ENCODE measurements around the gene IL13. TPM values are rescaled to one million over a fixed set of nuclear protein-coding genes. Genes with fewer than 3 reads are reported as not detected.

IL13 gene
- total RNA-seq, 1 donor from 2014 or later: 0.75 TPM

DNA sequence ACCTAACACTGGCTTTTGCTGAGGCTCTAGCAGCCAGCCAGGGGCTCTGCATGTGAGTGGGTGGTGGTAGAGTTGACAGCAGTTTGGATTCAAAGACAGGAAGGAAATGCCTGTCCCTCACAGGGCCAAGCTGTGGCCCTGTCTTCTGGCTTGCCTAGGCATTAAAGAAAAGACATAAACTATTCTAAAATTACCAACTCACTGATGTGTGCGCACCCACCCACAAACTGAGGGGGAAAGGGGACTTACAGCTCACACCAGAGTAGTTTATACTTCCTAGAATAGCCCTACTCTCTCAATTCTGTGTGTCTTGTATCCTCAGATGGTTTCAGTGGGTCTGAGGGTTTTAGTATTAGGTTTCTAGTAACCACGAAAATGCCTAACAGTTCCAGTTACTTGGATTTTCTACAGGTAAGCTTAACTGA, 18.3 kb upstream of the IL13 start:
- peaks cover 77% of the 10 kb centered on the region for H3K36me3 Mint-ChIP-seq (ENCODE audit: low read depth)
- no peak overlapping the region for H3K4me3 Mint-ChIP-seq
- no peaks in the 10 kb centered on the region for H3K9me3 Mint-ChIP-seq
- DNase-seq (no peak), ATAC-seq (ENCODE audit: low read depth) (no peak)
- TF ChIP-seq, protein P1, sequence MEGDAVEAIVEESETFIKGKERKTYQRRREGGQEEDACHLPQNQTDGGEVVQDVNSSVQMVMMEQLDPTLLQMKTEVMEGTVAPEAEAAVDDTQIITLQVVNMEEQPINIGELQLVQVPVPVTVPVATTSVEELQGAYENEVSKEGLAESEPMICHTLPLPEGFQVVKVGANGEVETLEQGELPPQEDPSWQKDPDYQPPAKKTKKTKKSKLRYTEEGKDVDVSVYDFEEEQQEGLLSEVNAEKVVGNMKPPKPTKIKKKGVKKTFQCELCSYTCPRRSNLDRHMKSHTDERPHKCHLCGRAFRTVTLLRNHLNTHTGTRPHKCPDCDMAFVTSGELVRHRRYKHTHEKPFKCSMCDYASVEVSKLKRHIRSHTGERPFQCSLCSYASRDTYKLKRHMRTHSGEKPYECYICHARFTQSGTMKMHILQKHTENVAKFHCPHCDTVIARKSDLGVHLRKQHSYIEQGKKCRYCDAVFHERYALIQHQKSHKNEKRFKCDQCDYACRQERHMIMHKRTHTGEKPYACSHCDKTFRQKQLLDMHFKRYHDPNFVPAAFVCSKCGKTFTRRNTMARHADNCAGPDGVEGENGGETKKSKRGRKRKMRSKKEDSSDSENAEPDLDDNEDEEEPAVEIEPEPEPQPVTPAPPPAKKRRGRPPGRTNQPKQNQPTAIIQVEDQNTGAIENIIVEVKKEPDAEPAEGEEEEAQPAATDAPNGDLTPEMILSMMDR (IDR thresholded peaks at IDR 0.05): no peak
- no peak overlapping the region for H3K27ac Mint-ChIP-seq
- CTCF ChIA-PET: no interaction called here
- POLR2A ChIA-PET: no interaction called here
- intact Hi-C loops (cut with micrococcal nuclease): no loop called here
- no peaks in the 10 kb centered on the region for H3K4me1 Mint-ChIP-seq
- H3K27me3 Mint-ChIP-seq: no peaks in the 10 kb centered on the region

DNA sequence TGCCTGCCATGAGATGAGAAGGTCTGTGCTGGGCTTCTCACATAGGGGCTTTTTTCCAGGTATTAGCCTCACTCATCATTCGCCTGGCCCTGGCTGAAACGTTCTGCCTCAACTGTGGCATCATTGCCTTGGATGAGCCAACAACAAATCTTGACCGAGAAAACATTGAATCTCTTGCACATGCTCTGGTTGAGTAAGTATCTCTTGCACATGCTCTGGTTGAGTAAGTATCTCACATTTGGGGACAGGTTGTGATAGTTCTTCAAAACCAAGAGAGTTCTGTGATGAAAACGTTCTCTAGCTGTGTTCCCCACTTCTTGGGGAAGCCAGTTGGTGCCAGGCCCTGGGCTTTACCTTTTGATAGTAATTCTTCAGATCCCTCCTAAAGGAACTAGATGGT, 17.4 kb upstream of the IL13 start:
- ATAC-seq (ENCODE audit: low read depth): no peak
- Mint-ChIP-seq H3K27ac (no peak overlapping the region), H3K27me3 (no peaks in the 10 kb centered on the region), H3K36me3 (ENCODE audit: low read depth) (peaks cover 79% of the 10 kb centered on the region), H3K4me3 (no peak overlapping the region), H3K9me3 (no peaks in the 10 kb centered on the region), H3K4me1 (no peaks in the 10 kb centered on the region)
- no peak for DNase-seq
- ChIA-PET POLR2A (no interaction called here), CTCF (no interaction called here)
- intact Hi-C loops (cut with micrococcal nuclease): no loop called here
- TF ChIP-seq, protein P1 (IDR thresholded peaks at IDR 0.05): no peak

- no peak overlapping the region for H3K4me3 Mint-ChIP-seq
- ChIA-PET CTCF (no interaction called here), POLR2A (no interaction called here)
- intact Hi-C loops (cut with micrococcal nuclease): no loop called here
- no peaks in the 10 kb centered on the region for H3K4me1 Mint-ChIP-seq
- no peak overlapping the region for H3K27ac Mint-ChIP-seq
- H3K36me3 Mint-ChIP-seq (ENCODE audit: low read depth): peaks cover 74% of the 10 kb centered on the region
- DNase-seq (no peak), ATAC-seq (ENCODE audit: low read depth) (no peak)
- TF ChIP-seq, protein P1 (IDR thresholded peaks at IDR 0.05): no peak
- no peaks in the 10 kb centered on the region for H3K27me3 Mint-ChIP-seq
- H3K9me3 Mint-ChIP-seq: no peaks in the 10 kb centered on the region
Measured at GRCh38 chr5:132641241-132641723, 16.7 kb upstream of the IL13 start.

DNA sequence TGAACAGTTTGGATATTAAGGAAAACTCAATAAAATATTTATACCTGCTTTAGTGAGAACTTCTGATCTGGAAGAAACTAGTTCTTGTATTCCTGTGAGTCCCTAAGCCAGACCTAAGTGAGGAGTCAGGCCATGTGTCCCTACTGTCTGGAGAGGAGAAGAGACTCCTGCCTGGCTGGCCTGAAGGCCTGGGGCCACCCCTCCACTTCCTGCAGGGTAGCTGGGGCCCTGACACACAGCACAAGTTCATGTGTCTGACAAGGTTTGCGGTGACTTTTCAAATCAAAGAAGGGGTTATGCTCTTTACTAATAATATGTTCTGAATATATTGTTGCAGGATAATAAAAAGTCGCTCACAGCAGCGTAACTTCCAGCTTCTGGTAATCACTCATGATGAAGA, 16.1 kb upstream of the IL13 start:
- intact Hi-C loops (cut with micrococcal nuclease): no loop called here
- TF ChIP-seq, protein P1 (IDR thresholded peaks at IDR 0.05): no peak
- H3K36me3 Mint-ChIP-seq (ENCODE audit: low read depth): peaks cover 69% of the 10 kb centered on the region
- POLR2A ChIA-PET: no interaction called here
- H3K4me1 Mint-ChIP-seq: no peaks in the 10 kb centered on the region
- no peaks in the 10 kb centered on the region for H3K27me3 Mint-ChIP-seq
- no peak overlapping the region for H3K27ac Mint-ChIP-seq
- DNase-seq (no peak), ATAC-seq (ENCODE audit: low read depth) (no peak)
- CTCF ChIA-PET: no interaction called here
- H3K9me3 Mint-ChIP-seq: no peaks in the 10 kb centered on the region
- H3K4me3 Mint-ChIP-seq: no peak overlapping the region

DNA sequence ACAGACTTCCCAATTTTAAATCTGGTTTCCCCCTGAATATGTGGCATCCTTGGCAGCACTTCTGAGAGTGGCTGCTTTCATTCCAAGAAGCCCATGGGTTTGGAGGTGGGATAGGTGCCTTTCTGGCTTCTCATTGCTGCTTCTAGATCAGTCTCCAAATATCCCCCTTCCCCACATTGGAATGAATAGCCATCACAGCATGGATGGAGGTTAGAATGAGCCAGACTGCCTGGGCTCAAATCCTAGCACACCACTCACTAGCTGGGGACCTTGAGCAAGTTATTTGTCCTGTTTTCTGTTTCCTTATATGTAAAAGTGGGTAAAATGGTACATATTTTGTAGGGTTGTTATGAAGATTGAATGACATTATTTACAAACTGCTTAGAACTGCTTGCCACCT, 13.8 kb upstream of the IL13 start:
- intact Hi-C loops (cut with micrococcal nuclease): no loop called here
- DNase-seq (no peak), ATAC-seq (ENCODE audit: low read depth) (no peak)
- ChIA-PET POLR2A (no interaction called here), CTCF (no interaction called here)
- Mint-ChIP-seq H3K36me3 (ENCODE audit: low read depth) (peaks cover 52% of the 10 kb centered on the region), H3K4me3 (no peak overlapping the region), H3K9me3 (peaks cover 13% of the 10 kb centered on the region), H3K4me1 (no peaks in the 10 kb centered on the region), H3K27ac (no peak overlapping the region), H3K27me3 (no peaks in the 10 kb centered on the region)
- TF ChIP-seq, protein P1 (IDR thresholded peaks at IDR 0.05): no peak

Measured in activated B cell treated with CpG ODN at 0.5 μM for 24 hours (primary cell).